Natural killer cell treated with Interleukin-12 subunit alpha and Interleukin-12 subunit beta and Interleukin-15 and Interleukin-18, amount 100 ng/mL, for 72 hours (primary cell): ENCODE results near the gene CST6. TPM values are rescaled to one million over a fixed set of nuclear protein-coding genes. Genes with fewer than 3 reads are reported as not detected.
A peak's percentile ranks its signal among the peaks of the same experiment; 100 is the strongest.

Experiments used
- ATAC-seq, 2 donors: fragments of 150-1000 bp; cut with Tn5 transposase in 1 of 2; sonication (Bioruptor Pico), chemical (Tn5 transposase) in 1 of 2; 2 replicates each; pipeline ENCODE4 v1.10.0; 2021
- DNase-seq: peaks from one replicate; pipeline ENCODE4 v3.0.0; 2022; ENCODE audit warnings: low spot score
- H3K27ac Mint-ChIP-seq, 2 donors: 1 replicate in 1 of 2; 2 replicates in 1 of 2; pipeline ENCODE4 v1.8.0; 2022; ENCODE audit warnings: mixed read lengths in 2 of 2, mild to moderate bottlenecking in 1 of 2, moderate library complexity in 1 of 2
- H3K27me3 Mint-ChIP-seq, 2 donors: 1 replicate in 1 of 2; 2 replicates in 1 of 2; pipeline ENCODE4 v1.8.0; 2022; ENCODE audit warnings: mixed read lengths in 2 of 2
- H3K36me3 Mint-ChIP-seq: one replicate; pipeline ENCODE4 v1.8.0; 2022; ENCODE audit warnings: mixed read lengths
- H3K4me1 Mint-ChIP-seq, 2 donors: 1 replicate in 1 of 2; 2 replicates in 1 of 2; pipeline ENCODE4 v1.8.0; 2022; ENCODE audit warnings: low read depth in 2 of 2, mixed read lengths in 2 of 2, mild to moderate bottlenecking in 1 of 2
- H3K4me3 Mint-ChIP-seq: one replicate; pipeline ENCODE4 v1.8.0; 2022; ENCODE audit warnings: mixed read lengths
- H3K9me3 Mint-ChIP-seq: 2 replicates; pipeline ENCODE4 v1.8.0; 2022; ENCODE audit warnings: mixed read lengths
- total RNA-seq, 2 donors: library from RNA; stranded (reverse); gene quantifications; one replicate each; pipeline ENCODE4 v1.2.3, GENCODE V29; 2022

The CST6 gene
- total RNA-seq, 2 donors from 2014 or later: 0.52 TPM; not detected in 1

- H3K27ac Mint-ChIP-seq: no peak overlapping the region
Measured at GRCh38 chr11:65978391-65979238, 33.2 kb upstream of the CST6 start.

GRCh38 chr11:65979261-65979759 lies 32.5 kb upstream of the CST6 start:
- ATAC-seq: no peak
- Mint-ChIP-seq H3K27ac (no peak overlapping the region), H3K36me3 (no peaks in the 10 kb centered on the region), H3K27me3 (no peaks in the 10 kb centered on the region), H3K4me1 (peaks cover 12 to 15% of the 10 kb centered on the region in 2 donors), H3K4me3 (no peak overlapping the region), H3K9me3 (no peaks in the 10 kb centered on the region)
- no peak for DNase-seq

More at GRCh38 chr11:65978391-65979238, 33.2 kb upstream of the CST6 start:
- no peak for DNase-seq
- ATAC-seq: no peak
- Mint-ChIP-seq H3K4me3 (no peak overlapping the region), H3K36me3 (no peaks in the 10 kb centered on the region), H3K9me3 (no peaks in the 10 kb centered on the region), H3K27me3 (no peaks in the 10 kb centered on the region), H3K4me1 (peaks cover 12 to 15% of the 10 kb centered on the region in 2 donors)

GRCh38 chr11:65981101-65981740 lies 30.6 kb upstream of the CST6 start:
- no peak overlapping the region for H3K4me3 Mint-ChIP-seq
- no peak for ATAC-seq
- DNase-seq: no peak
- H3K27ac Mint-ChIP-seq: no peak overlapping the region
- H3K36me3 Mint-ChIP-seq: no peaks in the 10 kb centered on the region
- no peaks in the 10 kb centered on the region for H3K27me3 Mint-ChIP-seq
- H3K4me1 Mint-ChIP-seq: peaks cover 5 to 7% of the 10 kb centered on the region in 2 donors
- H3K9me3 Mint-ChIP-seq: no peaks in the 10 kb centered on the region

DNA sequence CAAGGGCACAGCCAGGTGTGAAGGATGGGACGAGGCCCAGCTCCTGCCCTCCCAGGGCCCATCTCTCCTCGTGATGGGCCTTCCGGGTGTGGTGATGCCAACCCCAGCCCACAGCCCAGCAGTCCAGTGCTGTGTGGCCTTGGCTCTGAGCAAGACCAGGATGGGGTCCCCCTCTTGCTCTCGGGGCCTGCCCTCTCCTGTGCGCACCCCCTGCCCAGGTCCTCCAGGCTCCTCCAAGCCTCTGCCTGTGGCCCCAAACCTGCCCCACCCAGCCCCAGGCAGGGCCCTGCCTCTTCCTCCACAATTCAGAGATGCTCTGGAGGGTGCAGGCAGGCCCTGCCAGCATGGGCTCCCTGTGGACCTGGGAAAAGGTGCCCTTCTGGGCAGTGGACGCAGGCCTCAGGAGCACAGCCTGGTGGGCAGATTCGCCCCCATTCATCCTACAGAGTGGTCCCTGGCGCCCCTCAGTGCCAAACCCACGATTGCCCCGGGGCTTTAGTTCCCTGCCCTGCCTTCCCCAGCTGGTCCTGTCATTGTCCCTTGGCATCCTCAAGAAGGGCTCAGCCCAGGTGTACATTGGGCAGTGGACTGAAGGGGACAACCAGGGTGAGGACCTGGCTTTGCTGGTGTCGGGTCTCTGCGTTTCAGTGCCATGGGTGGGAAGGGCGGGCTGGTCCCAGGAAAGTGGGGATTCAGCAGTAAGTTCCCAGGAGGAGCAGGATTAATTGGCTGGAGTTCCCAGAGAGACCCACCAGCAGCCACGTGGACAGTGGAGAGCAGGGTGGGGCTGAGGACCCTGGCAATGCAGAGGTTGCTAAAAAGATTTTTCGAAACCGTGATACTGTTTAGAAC lies 29.6 kb upstream of the CST6 start:
- H3K27me3 Mint-ChIP-seq: no peaks in the 10 kb centered on the region
- H3K27ac Mint-ChIP-seq: no peak overlapping the region
- no peaks in the 10 kb centered on the region for H3K36me3 Mint-ChIP-seq
- DNase-seq (no peak), ATAC-seq (peak in 1 of 2 donors; percentile 34)
- no peaks in the 10 kb centered on the region for H3K4me1 Mint-ChIP-seq
- H3K4me3 Mint-ChIP-seq: no peak overlapping the region
- no peaks in the 10 kb centered on the region for H3K9me3 Mint-ChIP-seq

- H3K4me1 Mint-ChIP-seq: no peaks in the 10 kb centered on the region
- no peak overlapping the region for H3K4me3 Mint-ChIP-seq
- no peak overlapping the region for H3K27ac Mint-ChIP-seq
- ATAC-seq (no peak), DNase-seq (no peak)
- H3K36me3 Mint-ChIP-seq: no peaks in the 10 kb centered on the region
- no peaks in the 10 kb centered on the region for H3K9me3 Mint-ChIP-seq
- H3K27me3 Mint-ChIP-seq: no peaks in the 10 kb centered on the region
Measured at GRCh38 chr11:65982824-65983588, 28.8 kb upstream of the CST6 start.

- Mint-ChIP-seq H3K9me3 (no peaks in the 10 kb centered on the region), H3K4me1 (no peaks in the 10 kb centered on the region), H3K27me3 (no peaks in the 10 kb centered on the region), H3K36me3 (no peaks in the 10 kb centered on the region), H3K4me3 (no peak overlapping the region), H3K27ac (no peak overlapping the region)
- DNase-seq: no peak
- no peak for ATAC-seq
Measured at GRCh38 chr11:65983589-65983987, 28.2 kb upstream of the CST6 start.

- no peak for DNase-seq
- Mint-ChIP-seq H3K27me3 (no peaks in the 10 kb centered on the region), H3K36me3 (peaks cover 6% of the 10 kb centered on the region), H3K4me1 (peaks cover 6 to 7% of the 10 kb centered on the region in 2 donors), H3K4me3 (no peak overlapping the region), H3K27ac (no peak overlapping the region), H3K9me3 (no peaks in the 10 kb centered on the region)
- no peak for ATAC-seq
Measured at GRCh38 chr11:65987336-65987735, 24.5 kb upstream of the CST6 start.

DNA sequence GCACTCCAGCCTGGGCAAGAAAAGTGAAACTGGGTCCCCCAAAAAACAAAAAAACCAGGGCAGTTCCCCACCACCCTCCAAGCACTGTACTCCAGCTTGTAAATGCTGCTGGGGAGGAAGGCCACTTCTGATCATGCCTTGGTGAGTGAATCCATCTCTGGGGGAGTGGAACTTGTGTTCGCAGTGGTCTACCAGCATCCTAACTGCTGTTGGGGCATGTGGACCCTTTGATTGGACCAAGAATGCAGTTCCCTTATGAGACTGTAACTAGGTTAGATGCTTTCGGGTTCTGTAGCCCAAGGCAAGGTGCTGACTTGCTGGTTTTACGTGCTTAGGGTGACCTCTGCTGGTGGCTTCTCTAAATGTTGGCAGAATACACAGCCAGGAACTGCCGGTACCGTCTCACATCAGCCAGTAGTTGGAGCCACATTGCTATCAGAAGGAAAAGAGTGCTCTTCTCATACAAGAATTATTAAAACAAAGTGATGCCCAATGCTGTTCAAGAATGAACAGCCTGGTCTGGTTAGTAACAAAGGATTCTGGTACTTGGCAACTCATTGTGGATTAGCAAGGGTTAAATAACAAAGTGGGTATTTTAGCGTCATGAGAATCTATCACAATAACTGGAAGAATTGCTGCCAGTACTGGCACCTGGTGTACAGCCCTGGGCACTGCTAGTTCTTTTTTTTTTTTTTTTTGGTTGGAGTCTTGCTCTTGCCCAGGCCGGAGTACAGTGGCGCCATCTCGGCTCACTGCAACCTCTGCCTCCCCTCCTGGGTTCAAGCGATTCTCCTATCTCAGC lies 22.8 kb upstream of the CST6 start:
- no peaks in the 10 kb centered on the region for H3K27me3 Mint-ChIP-seq
- H3K36me3 Mint-ChIP-seq: peaks cover 6% of the 10 kb centered on the region
- H3K4me1 Mint-ChIP-seq: peaks cover 6 to 7% of the 10 kb centered on the region in 2 donors
- H3K4me3 Mint-ChIP-seq: no peak overlapping the region
- DNase-seq: peak; percentile 89
- peak overlapping the region in 1 of 2 donors; percentile 12 for H3K27ac Mint-ChIP-seq
- peak; percentile 99 to 100 for ATAC-seq
- no peaks in the 10 kb centered on the region for H3K9me3 Mint-ChIP-seq

- peaks cover 6 to 7% of the 10 kb centered on the region in 2 donors for H3K4me1 Mint-ChIP-seq
- ATAC-seq (no peak), DNase-seq (no peak)
- no peak overlapping the region for H3K27ac Mint-ChIP-seq
- peaks cover 6% of the 10 kb centered on the region for H3K36me3 Mint-ChIP-seq
- no peak overlapping the region for H3K4me3 Mint-ChIP-seq
- H3K27me3 Mint-ChIP-seq: no peaks in the 10 kb centered on the region
- no peaks in the 10 kb centered on the region for H3K9me3 Mint-ChIP-seq
Measured at GRCh38 chr11:65992056-65992455, 19.8 kb upstream of the CST6 start.

- Mint-ChIP-seq H3K4me3 (no peak overlapping the region), H3K27ac (peak overlapping the region in 1 of 2 donors; percentile 34)
- DNase-seq: no peak
Measured at GRCh38 chr11:65997286-65997685, 14.5 kb upstream of the CST6 start.

DNA sequence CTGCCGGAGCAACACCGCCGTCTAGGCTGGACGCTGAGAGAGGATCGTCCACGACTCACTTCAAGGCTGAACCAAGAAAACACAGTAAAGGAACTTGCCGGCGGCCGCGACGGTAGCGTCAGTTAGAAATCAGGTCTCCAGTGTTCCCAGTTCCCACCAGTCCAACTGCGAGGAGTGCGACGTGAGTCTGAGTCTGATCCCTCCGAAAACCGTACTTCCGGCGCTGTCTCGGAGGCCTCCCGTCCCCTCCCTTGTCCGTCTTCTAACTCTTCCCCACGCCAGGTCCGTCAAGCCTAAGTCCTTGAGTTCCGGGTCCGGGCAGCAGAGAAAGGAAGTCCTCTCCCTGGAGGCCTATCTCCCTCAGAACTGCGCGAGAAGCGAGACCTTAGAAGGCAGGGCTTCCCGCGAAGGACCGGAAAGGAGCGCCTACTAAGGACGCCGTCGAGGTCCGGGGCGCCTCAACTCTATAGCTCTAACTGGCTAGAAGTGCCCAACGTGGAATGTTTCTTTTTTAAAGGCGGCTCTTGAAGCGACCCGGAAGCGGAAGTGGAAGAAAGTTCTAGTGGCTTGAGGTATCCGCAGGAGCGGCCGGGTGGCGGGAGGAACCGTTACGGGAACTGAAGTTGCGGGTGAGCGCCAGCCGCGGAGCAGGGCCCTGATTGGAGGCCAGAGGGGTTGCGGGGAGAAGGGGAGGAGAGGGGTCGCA lies 9.7 kb upstream of the CST6 start, which contains the start of the genes BANF1 and EIF1AD:
Gene BANF1, plus strand, starts transcription at position 562 of the 706 bp plus-strand sequence. CDS start 748 bp downstream, outside the sequence.
Gene EIF1AD, minus strand, starts transcription at position 216 of the 706 bp plus-strand sequence. CDS start 1,768 bp downstream, outside the sequence.
- DNase-seq (peak; percentile 95), ATAC-seq (peak; percentile 89 to 92)
- peak within 1 kb of the TSS; percentile 99 for H3K4me3 Mint-ChIP-seq
- H3K27me3 Mint-ChIP-seq: no peaks in the 10 kb centered on the region
- peaks cover 28 to 37% of the 10 kb centered on the region in 2 donors for H3K4me1 Mint-ChIP-seq
- peaks cover 22% of the 10 kb centered on the region for H3K36me3 Mint-ChIP-seq
- H3K9me3 Mint-ChIP-seq: no peaks in the 10 kb centered on the region
- H3K27ac Mint-ChIP-seq: peak within 1 kb of the TSS; percentile 96 to 97

More at GRCh38 chr11:65997286-65997685, 14.5 kb upstream of the CST6 start:
- H3K27me3 Mint-ChIP-seq: no peaks in the 10 kb centered on the region
- H3K36me3 Mint-ChIP-seq: peaks cover 22% of the 10 kb centered on the region
- no peaks in the 10 kb centered on the region for H3K9me3 Mint-ChIP-seq
- peaks cover 21 to 26% of the 10 kb centered on the region in 2 donors for H3K4me1 Mint-ChIP-seq
- no peak for ATAC-seq
